ENCODE measurements around the gene EPO.
"Not testable (repeated sequence)": the region's sequence is repeated elsewhere in the genome, so short reads cannot be mapped to it uniquely, and the experiment has no call there.

The EPO gene

GRCh38 chr7:100723732-100724275 lies 3.5 kb downstream of the EPO start:
- Mint-ChIP-seq H3K4me1 (ENCODE audit: low read depth in 2 of 2) (peaks cover 0 to 5% of the 10 kb centered on the region in 2 donors), H3K4me3 (no peak overlapping the region), H3K27me3 (peaks cover 58 to 80% of the 10 kb centered on the region in 2 donors), H3K27ac (no peak overlapping the region), H3K36me3 (ENCODE audit: insufficient read depth) (no peaks in the 10 kb centered on the region), H3K9me3 (no peaks in the 10 kb centered on the region)
- ATAC-seq (replicated peaks) (no peak), DNase-seq (no peak)

GRCh38 chr7:100724364-100724763 lies 4.1 kb downstream of the EPO start:
- not testable (repeated sequence) for H3K27ac Mint-ChIP-seq; H3K4me1 Mint-ChIP-seq (ENCODE audit: low read depth in 2 of 2); DNase-seq; H3K4me3 Mint-ChIP-seq; H3K9me3 Mint-ChIP-seq; H3K36me3 Mint-ChIP-seq (ENCODE audit: insufficient read depth); ATAC-seq (replicated peaks)
- H3K27me3 Mint-ChIP-seq, result peaks cover 53 to 76% of the 10 kb centered on the region in 2 donors

- no peak for DNase-seq
- no peak for ATAC-seq (replicated peaks)
- H3K27me3 Mint-ChIP-seq, result peaks cover 33 to 67% of the 10 kb centered on the region in 2 donors
- no peaks in the 10 kb centered on the region for H3K36me3 Mint-ChIP-seq (ENCODE audit: insufficient read depth)
- H3K9me3 Mint-ChIP-seq, result no peaks in the 10 kb centered on the region
- peaks cover 0 to 5% of the 10 kb centered on the region in 2 donors for H3K4me1 Mint-ChIP-seq (ENCODE audit: low read depth in 2 of 2)
- no peak overlapping the region for H3K4me3 Mint-ChIP-seq
- no peak overlapping the region for H3K27ac Mint-ChIP-seq
These were observed 6.9 kb downstream of the EPO start for GRCh38 chr7:100726996-100727761.

DNA sequence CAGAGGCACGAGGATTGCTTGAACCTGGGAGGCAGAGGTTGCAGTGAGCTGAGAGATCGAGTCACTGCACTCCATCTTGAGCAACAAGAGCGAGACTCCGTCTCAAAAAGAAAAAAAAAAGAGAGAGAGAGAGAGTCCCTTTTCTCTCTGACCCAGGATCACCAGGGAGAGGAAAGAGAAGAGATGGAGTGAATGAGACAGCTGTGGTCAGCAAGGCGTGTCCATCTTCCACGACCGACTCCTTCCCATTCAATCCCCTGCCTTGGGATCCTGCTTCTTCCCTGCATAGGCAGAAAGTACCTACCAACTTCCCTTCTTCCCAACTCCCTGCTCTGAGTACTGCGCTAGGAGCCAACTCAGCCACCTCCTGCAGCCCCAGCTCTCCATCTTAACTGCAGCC lies 7.9 kb downstream of the EPO start:
- no peak for DNase-seq
- Mint-ChIP-seq H3K4me1 (ENCODE audit: low read depth in 2 of 2) (peaks cover 0 to 5% of the 10 kb centered on the region in 2 donors), H3K36me3 (ENCODE audit: insufficient read depth) (no peaks in the 10 kb centered on the region), H3K27ac (no peak overlapping the region), H3K4me3 (no peak overlapping the region), H3K27me3 (peaks cover 22 to 63% of the 10 kb centered on the region in 2 donors), H3K9me3 (no peaks in the 10 kb centered on the region)
- ATAC-seq (replicated peaks), result no peak

GRCh38 chr7:100730136-100730800 lies 10.0 kb downstream of the EPO start:
- Mint-ChIP-seq H3K4me3 (no peak overlapping the region), H3K36me3 (ENCODE audit: insufficient read depth) (no peaks in the 10 kb centered on the region), H3K27me3 (peaks cover 20 to 66% of the 10 kb centered on the region in 2 donors), H3K4me1 (ENCODE audit: low read depth in 2 of 2) (peaks cover 0 to 2% of the 10 kb centered on the region in 2 donors), H3K9me3 (no peaks in the 10 kb centered on the region), H3K27ac (no peak overlapping the region)
- no peak for DNase-seq
- no peak for ATAC-seq (replicated peaks)

DNA sequence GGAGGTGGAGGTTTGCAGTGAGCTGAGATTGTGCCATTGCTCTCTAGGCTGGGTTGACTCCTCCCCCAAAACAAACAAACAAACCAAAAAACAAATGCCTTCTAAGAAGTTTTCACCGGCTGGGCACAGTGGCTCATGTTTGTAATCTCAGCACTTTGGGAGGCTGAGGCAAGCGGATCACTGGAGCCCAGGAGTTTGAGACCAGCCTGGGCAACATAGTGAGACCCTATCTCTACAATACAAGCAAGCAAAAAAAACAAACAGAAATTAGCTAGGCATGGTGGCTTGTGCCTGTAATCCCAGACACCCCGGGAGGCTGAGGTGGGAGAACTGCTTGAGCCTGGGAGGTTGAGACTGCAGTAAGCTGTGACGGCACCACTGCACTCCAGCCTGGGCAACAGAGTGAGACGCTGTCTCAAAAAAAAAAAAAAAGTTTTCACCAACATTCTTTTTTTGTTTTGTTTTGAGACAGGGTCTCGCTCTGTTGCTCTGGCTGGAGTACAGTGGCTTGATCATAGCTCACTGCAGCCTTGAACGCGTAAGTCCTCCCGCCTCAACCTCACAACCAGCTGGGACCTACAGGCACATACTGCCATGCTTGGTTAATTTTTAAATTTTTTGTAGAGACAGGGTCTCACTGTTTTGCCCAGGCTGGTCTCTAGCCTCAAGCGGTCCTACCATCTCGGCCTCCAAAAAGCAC lies 11.8 kb downstream of the EPO start:
- ATAC-seq (replicated peaks), result no peak
- no peak overlapping the region for H3K4me3 Mint-ChIP-seq
- H3K36me3 Mint-ChIP-seq (ENCODE audit: insufficient read depth), result no peaks in the 10 kb centered on the region
- no peak overlapping the region for H3K27ac Mint-ChIP-seq
- no peaks in the 10 kb centered on the region for H3K4me1 Mint-ChIP-seq (ENCODE audit: low read depth in 2 of 2)
- H3K27me3 Mint-ChIP-seq, result peaks cover 19 to 82% of the 10 kb centered on the region in 2 donors
- H3K9me3 Mint-ChIP-seq, result no peaks in the 10 kb centered on the region
- DNase-seq, result no peak

DNA sequence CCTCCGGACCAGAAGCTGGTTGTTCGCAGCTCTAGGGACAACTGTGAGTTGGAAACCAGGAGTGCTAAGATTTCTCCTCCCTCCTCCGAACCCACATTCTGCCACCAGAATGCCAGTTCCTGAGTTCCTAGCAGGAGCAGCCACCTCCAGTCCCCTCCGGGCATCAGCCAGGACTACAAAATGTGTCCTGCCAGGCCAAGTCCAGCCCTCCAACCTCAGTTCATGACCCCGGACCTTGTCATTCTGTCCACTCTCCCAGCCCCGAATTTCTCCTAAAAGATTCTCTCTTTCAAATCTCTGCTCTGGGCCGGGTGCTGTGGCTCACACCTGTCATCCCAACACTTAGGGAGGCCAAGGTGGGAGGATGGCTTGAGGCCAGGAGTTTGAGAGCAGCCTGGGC lies 15.5 kb downstream of the EPO start:
- no peak for ATAC-seq (replicated peaks)
- peaks cover 7 to 75% of the 10 kb centered on the region in 2 donors for H3K27me3 Mint-ChIP-seq

GRCh38 chr7:100736671-100737070 lies 16.4 kb downstream of the EPO start:
- ATAC-seq (replicated peaks), result no peak
- H3K27ac Mint-ChIP-seq, result no peak overlapping the region
- H3K9me3 Mint-ChIP-seq, result no peaks in the 10 kb centered on the region
- no peak for DNase-seq
- peaks cover 7 to 67% of the 10 kb centered on the region in 2 donors for H3K27me3 Mint-ChIP-seq
- H3K4me1 Mint-ChIP-seq (ENCODE audit: low read depth in 2 of 2), result peaks cover 0 to 1% of the 10 kb centered on the region in 2 donors
- H3K4me3 Mint-ChIP-seq, result no peak overlapping the region
- H3K36me3 Mint-ChIP-seq (ENCODE audit: insufficient read depth), result no peaks in the 10 kb centered on the region

More for the DNA sequence above, 15.5 kb downstream of the EPO start:
- H3K4me3 Mint-ChIP-seq, result no peak overlapping the region
- no peak for DNase-seq
- H3K4me1 Mint-ChIP-seq (ENCODE audit: low read depth in 2 of 2), result peaks cover 0 to 1% of the 10 kb centered on the region in 2 donors
- no peak overlapping the region for H3K27ac Mint-ChIP-seq
- no peaks in the 10 kb centered on the region for H3K36me3 Mint-ChIP-seq (ENCODE audit: insufficient read depth)
- H3K9me3 Mint-ChIP-seq, result no peaks in the 10 kb centered on the region

DNA sequence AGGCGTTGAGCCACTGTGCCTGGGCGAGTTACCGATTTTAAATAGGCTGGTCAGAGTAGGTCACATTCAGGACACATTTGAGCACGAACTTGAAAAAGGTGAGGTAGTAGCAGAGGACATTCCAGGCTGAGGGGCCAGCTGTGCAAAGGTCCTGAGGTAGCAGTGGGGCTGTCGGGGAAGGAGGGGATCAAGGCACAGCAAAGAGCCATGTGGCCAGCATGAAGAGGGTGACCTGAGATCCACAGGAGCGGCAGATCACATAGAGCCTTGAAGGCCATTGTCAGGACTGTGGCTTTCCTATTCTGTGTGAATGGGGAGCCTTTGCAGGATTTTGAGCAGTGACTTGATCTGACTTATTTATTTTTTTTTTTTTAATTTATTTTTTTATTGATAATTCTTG lies 19.7 kb downstream of the EPO start:
- DNase-seq, result no peak
- no peak for ATAC-seq (replicated peaks)
- Mint-ChIP-seq H3K4me3 (no peak overlapping the region), H3K27me3 (peaks cover 12 to 49% of the 10 kb centered on the region in 2 donors), H3K9me3 (no peaks in the 10 kb centered on the region), H3K27ac (no peak overlapping the region), H3K4me1 (ENCODE audit: low read depth in 2 of 2) (peaks cover 0 to 1% of the 10 kb centered on the region in 2 donors), H3K36me3 (ENCODE audit: insufficient read depth) (no peaks in the 10 kb centered on the region)

DNA sequence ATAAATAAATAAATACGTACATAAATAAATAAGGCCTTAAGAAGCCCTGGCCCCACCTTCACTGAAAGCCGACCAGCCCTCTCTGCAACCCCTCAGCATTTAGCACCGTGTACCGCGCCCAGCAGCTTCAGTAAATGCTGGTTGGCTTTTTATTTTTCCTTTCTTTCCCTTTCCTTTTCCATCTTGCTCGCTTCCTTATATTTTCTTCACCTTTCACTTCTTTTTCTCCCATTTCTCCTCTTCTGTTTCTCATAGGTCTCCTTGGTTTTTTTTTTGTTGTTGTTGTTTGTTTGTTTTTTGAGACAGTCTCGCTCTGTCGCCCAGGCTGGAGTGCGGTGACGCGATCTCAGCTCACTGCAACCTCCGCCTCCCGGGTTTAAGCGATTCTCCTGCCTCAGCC lies 24.3 kb downstream of the EPO start:
- no peaks in the 10 kb centered on the region for H3K36me3 Mint-ChIP-seq (ENCODE audit: insufficient read depth)
- H3K27ac Mint-ChIP-seq, result no peak overlapping the region
- H3K4me3 Mint-ChIP-seq, result peak overlapping the region in 1 of 2 donors; percentile 70
- H3K9me3 Mint-ChIP-seq, result no peaks in the 10 kb centered on the region
- H3K4me1 Mint-ChIP-seq (ENCODE audit: low read depth in 2 of 2), result peaks cover 5% of the 10 kb centered on the region in 2 donors
- DNase-seq (no peak), ATAC-seq (replicated peaks) (no peak)
- peaks cover 42 to 53% of the 10 kb centered on the region in 2 donors for H3K27me3 Mint-ChIP-seq

DNA sequence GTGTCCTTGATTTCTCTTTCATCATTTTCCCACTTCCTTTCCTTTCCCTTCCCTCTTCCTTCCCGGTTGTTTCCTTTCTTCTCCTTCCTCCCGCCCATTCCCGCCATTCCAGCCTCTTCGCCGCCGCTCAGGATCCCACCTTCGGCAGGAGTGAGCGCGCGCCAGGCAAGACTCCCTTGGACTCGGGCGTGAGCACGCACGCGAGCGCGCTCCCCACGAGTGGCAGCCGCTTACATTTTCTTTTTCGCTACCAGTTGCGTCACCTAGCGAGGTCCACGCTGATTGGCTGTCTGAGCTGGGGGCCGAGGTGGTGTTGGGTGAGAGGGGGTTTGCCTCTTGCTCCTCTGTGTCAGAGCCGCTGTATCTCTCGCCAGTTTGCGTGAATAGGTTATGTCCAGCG lies 24.9 kb downstream of the EPO start:
- Mint-ChIP-seq H3K27me3 (peaks cover 43 to 50% of the 10 kb centered on the region in 2 donors), H3K36me3 (ENCODE audit: insufficient read depth) (no peaks in the 10 kb centered on the region), H3K9me3 (no peaks in the 10 kb centered on the region), H3K27ac (peak overlapping the region in 1 of 2 donors; percentile 89), H3K4me3 (peak overlapping the region; percentile 62 to 70), H3K4me1 (ENCODE audit: low read depth in 2 of 2) (peaks cover 4 to 5% of the 10 kb centered on the region in 2 donors)
- ATAC-seq (replicated peaks) (peak; percentile 48), DNase-seq (peak in 1 of 3 experiments; percentile 16)

DNA sequence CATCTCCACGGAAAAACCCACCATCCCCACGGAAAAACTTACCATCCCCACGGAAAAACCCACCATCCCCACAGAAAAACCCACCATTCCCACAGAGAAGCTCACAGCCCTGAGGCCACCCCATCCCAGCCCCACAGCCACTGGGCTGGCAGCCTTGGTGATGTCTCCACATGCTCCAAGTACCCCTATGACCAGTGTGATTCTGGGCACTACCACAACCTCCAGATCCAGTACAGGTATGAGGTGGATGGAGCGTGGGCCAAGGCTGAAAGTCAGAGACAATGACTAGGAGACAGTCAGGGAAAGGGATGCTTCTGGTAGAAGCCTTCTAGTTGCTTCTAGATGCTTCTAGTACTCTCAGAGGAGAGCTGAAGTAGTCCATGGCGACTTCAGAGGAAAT lies 32.7 kb downstream of the EPO start:
- Mint-ChIP-seq H3K4me3 (no peak overlapping the region), H3K4me1 (ENCODE audit: low read depth in 2 of 2) (no peaks in the 10 kb centered on the region), H3K27ac (no peak overlapping the region), H3K9me3 (no peaks in the 10 kb centered on the region), H3K36me3 (ENCODE audit: insufficient read depth) (peaks cover 4% of the 10 kb centered on the region), H3K27me3 (peaks cover 38 to 63% of the 10 kb centered on the region in 2 donors)
- no peak for DNase-seq
- no peak for ATAC-seq (replicated peaks)

- ATAC-seq (replicated peaks), result no peak
- Mint-ChIP-seq H3K9me3 (no peaks in the 10 kb centered on the region), H3K4me3 (no peak overlapping the region), H3K36me3 (ENCODE audit: insufficient read depth) (peaks cover 4% of the 10 kb centered on the region), H3K27ac (no peak overlapping the region), H3K27me3 (peaks cover 31 to 56% of the 10 kb centered on the region in 2 donors), H3K4me1 (ENCODE audit: low read depth in 2 of 2) (no peaks in the 10 kb centered on the region)
- DNase-seq, result no peak
These were observed 33.5 kb downstream of the EPO start for GRCh38 chr7:100753750-100754149.

Data from effector memory CD8-positive, alpha-beta T cell (primary cell).